Astrocyte of the cerebellum (primary cell): Measurements from ENCODE around the gene FBLN2.

Source experiments
- DNase-seq: peaks from one replicate; pipeline ENCODE4 v3.0.0-alpha.2; 2011; ENCODE audit warnings: low read depth
- H3K4me3 ChIP-seq: 2 replicates; pipeline ENCODE4 v1.5.1; 2011; ENCODE audit warnings: mild to moderate bottlenecking, low read depth, low read length, moderate library complexity
- CTCF ChIP-seq: IDR thresholded peaks from 2 replicates; pipeline ENCODE4 v1.5.1; 2012; ENCODE audit warnings: low read length, low read depth, moderate library complexity, mild to moderate bottlenecking; ENCODE audit errors: missing control alignments
- in situ Hi-C: cut with HindIII; loops from 2 replicates; pipeline ENCODE4 v1.10.0; 2017; ENCODE audit warnings: low sequenced_read_pairs

The FBLN2 gene

GRCh38 chr3:13684854-13685253, 135.9 kb downstream of the FBLN2 start:
- no peak for DNase-seq
- no peak overlapping the region for H3K4me3 ChIP-seq
- in situ Hi-C loops, result loop anchor here (10.0 kb wide), 1 partner anchor 1160 kb away; no protein-coding TSS in a partner anchor
- TF ChIP-seq CTCF, result no peak

DNA sequence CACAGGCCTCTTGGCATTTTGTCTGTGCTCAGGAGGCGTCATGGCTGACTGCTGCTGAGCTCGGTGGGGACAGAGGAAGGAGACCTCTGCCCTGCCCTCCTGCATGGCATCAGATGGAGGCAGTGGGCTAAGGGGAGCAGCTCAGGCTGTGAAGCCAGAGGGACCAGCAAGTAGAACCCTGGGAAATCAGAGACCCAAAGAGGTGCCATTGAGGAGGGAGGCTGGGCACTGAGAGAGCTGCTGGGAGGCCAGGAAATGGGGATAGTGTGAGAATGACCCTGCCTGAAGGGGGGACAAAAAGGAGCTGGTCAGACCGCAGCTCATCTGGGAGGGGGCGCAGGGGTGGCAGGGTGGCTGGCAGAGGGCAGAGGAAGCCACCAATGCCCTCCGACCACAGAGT, 136.8 kb downstream of the FBLN2 start:
- in situ Hi-C loops, result loop anchor here (10.0 kb wide), 1 partner anchor 1159 kb away; no protein-coding TSS in a partner anchor
- no peak for DNase-seq
- H3K4me3 ChIP-seq, result no peak overlapping the region
- no peak for TF ChIP-seq CTCF

- DNase-seq, result no peak
- H3K4me3 ChIP-seq, result no peak overlapping the region
- in situ Hi-C loops, result loop anchor here (10.0 kb wide), 1 partner anchor 1158 kb away; no protein-coding TSS in a partner anchor
- no peak for TF ChIP-seq CTCF
These were observed 137.6 kb downstream of the FBLN2 start for GRCh38 chr3:13686367-13687160.

GRCh38 chr3:13687517-13687943, 138.6 kb downstream of the FBLN2 start:
- no peak for TF ChIP-seq CTCF
- H3K4me3 ChIP-seq, result no peak overlapping the region
- DNase-seq, result no peak
- in situ Hi-C loops, result loop anchor here (10.0 kb wide), 1 partner anchor 1157 kb away; no protein-coding TSS in a partner anchor
